Endothelial cell of umbilical vein (primary cell): Measurements from ENCODE around the gene GATAD2A.

ENCODE experiments used
- EZH2 ChIP-seq: IDR thresholded peaks from 2 replicates; pipeline ENCODE4 v1.6.1; 2012; ENCODE audit warnings: borderline replicate concordance, low read depth, mild to moderate bottlenecking, moderate library complexity, low read length, inconsistent platforms; ENCODE audit not compliant: severe bottlenecking
- FOS ChIP-seq: IDR thresholded peaks from 2 replicates; pipeline ENCODE4 v1.6.1; 2011; ENCODE audit warnings: mild to moderate bottlenecking, low read length, moderate library complexity, borderline replicate concordance; ENCODE audit not compliant: insufficient read depth
- JUN ChIP-seq: IDR thresholded peaks from 2 replicates; pipeline ENCODE4 v1.6.1; 2011; ENCODE audit warnings: borderline replicate concordance, low read depth; ENCODE audit not compliant: insufficient read length, insufficient read depth
- MAX ChIP-seq: IDR thresholded peaks from 2 replicates; pipeline ENCODE4 v1.6.1; 2011; ENCODE audit not compliant: insufficient read depth, insufficient read length
- MYC ChIP-seq: IDR thresholded peaks from one replicate; pipeline ENCODE4 v1.6.1; 2011; ENCODE audit warnings: mild to moderate bottlenecking, low read depth, low read length
- POLR2A ChIP-seq: IDR thresholded peaks from 2 replicates; pipeline ENCODE4 v1.6.1; 2012; ENCODE audit warnings: low read depth, mild to moderate bottlenecking, control low read depth, low read length
- TF ChIP-seq, protein P1 (sequence below), 2 donors: IDR thresholded peaks; 1 replicate in 1 of 2; 2 replicates in 1 of 2; pipeline ENCODE4 v1.5.1; 2011; ENCODE audit warnings: low read length in 2 of 2, mild to moderate bottlenecking in 2 of 2, moderate library complexity in 2 of 2, control low read depth in 1 of 2, inconsistent platforms in 1 of 2, low read depth in 1 of 2; ENCODE audit not compliant: insufficient read depth in 1 of 2; ENCODE audit errors: extremely low read depth in 1 of 2

GRCh38 chr19:19368087-19368486 is 37.4 kb upstream of the GATAD2A start:
- TF ChIP-seq, protein P1, sequence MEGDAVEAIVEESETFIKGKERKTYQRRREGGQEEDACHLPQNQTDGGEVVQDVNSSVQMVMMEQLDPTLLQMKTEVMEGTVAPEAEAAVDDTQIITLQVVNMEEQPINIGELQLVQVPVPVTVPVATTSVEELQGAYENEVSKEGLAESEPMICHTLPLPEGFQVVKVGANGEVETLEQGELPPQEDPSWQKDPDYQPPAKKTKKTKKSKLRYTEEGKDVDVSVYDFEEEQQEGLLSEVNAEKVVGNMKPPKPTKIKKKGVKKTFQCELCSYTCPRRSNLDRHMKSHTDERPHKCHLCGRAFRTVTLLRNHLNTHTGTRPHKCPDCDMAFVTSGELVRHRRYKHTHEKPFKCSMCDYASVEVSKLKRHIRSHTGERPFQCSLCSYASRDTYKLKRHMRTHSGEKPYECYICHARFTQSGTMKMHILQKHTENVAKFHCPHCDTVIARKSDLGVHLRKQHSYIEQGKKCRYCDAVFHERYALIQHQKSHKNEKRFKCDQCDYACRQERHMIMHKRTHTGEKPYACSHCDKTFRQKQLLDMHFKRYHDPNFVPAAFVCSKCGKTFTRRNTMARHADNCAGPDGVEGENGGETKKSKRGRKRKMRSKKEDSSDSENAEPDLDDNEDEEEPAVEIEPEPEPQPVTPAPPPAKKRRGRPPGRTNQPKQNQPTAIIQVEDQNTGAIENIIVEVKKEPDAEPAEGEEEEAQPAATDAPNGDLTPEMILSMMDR (IDR thresholded peaks at IDR 0.05; ENCODE audit: extremely low read depth in 1 of 2, insufficient read depth in 1 of 2, low read depth in 1 of 2, low read length in 2 of 2), result no peak
- TF ChIP-seq POLR2A (no peak), MAX (no peak), FOS (no peak), EZH2 (no peak), MYC (no peak), JUN (no peak)
